Tibial artery (tissue), 4 donors: Measurements from ENCODE around the gene ZSCAN21.

Source experiments
- DNase-seq, 2 donors: peaks; one replicate each; pipeline ENCODE4 v3.0.0-alpha.2; 2019
- H3K27ac ChIP-seq, 2 donors: fragments of 200-600 bp; sonication (generic) in 1 of 2; 1 replicate in 1 of 2; 2 replicates in 1 of 2; pipeline ENCODE4 v1.5.1; 2018 to 2019; ENCODE audit warnings: mild to moderate bottlenecking in 1 of 2
- H3K27me3 ChIP-seq, 2 donors: fragments of 200-600 bp; sonication (generic) in 1 of 2; one replicate each; pipeline versions ENCODE4 v1.5.1 to v1.6.0; 2016 to 2019
- H3K36me3 ChIP-seq, 3 donors: fragments of 200-600 bp; sonication (generic) in 2 of 3; one replicate each; pipeline ENCODE4 v1.5.1; 2016 to 2019; ENCODE audit warnings: mild to moderate bottlenecking in 2 of 3
- H3K4me1 ChIP-seq, 4 donors: fragments of 200-600 bp; sonication (generic) in 2 of 4; 1 replicate in 3 of 4; 2 replicates in 1 of 4; pipeline ENCODE4 v1.5.1; 2016 to 2019
- H3K4me3 ChIP-seq, 2 donors: fragments of 200-600 bp; sonication (generic) in 1 of 2; 1 replicate in 1 of 2; 2 replicates in 1 of 2; pipeline ENCODE4 v1.5.1; 2018 to 2019; ENCODE audit warnings: mild to moderate bottlenecking in 2 of 2
- H3K9me3 ChIP-seq, 3 donors: fragments of 200-600 bp; sonication (generic) in 1 of 3; one replicate each; pipeline ENCODE4 v1.5.1; 2016 to 2019
- CTCF ChIP-seq, 2 experiments: fragments of 200-600 bp in 1 of 2; fragments of 450-650 bp in 1 of 2; IDR thresholded peaks; one replicate each; pipeline ENCODE4 v1.5.1; 2017 to 2019; ENCODE audit warnings: antibody characterized with exemption in 2 of 2, mild to moderate bottlenecking in 1 of 2, moderate library complexity in 1 of 2
- intact Hi-C: fragments of 100-400 bp; cut with DNase I; formaldehyde crosslinking; loops from one replicate; pipeline ENCODE4 v1.15.0; 2023; ENCODE audit warnings: low total_unique reads

The ZSCAN21 gene

GRCh38 chr7:100033526-100033925, 16.0 kb upstream of the ZSCAN21 start:
- no peak overlapping the region for H3K4me3 ChIP-seq
- H3K9me3 ChIP-seq, result no peaks in the 10 kb centered on the region
- H3K27ac ChIP-seq, result no peak overlapping the region
- no peaks in the 10 kb centered on the region for H3K27me3 ChIP-seq
- intact Hi-C loops, result no loop called here
- H3K36me3 ChIP-seq, result peaks cover 59 to 80% (median 70%) of the 10 kb centered on the region in 3 donors
- no peaks in the 10 kb centered on the region for H3K4me1 ChIP-seq
- TF ChIP-seq CTCF (IDR thresholded peaks at IDR 0.05), result no peak
- DNase-seq, result no peak

GRCh38 chr7:100034871-100035510, 14.6 kb upstream of the ZSCAN21 start:
- TF ChIP-seq CTCF (IDR thresholded peaks at IDR 0.05), result no peak
- no peaks in the 10 kb centered on the region for H3K4me1 ChIP-seq
- no peaks in the 10 kb centered on the region for H3K27me3 ChIP-seq
- H3K4me3 ChIP-seq, result no peak overlapping the region
- DNase-seq, result no peak
- no peaks in the 10 kb centered on the region for H3K9me3 ChIP-seq
- H3K36me3 ChIP-seq, result peaks cover 54 to 70% (median 62%) of the 10 kb centered on the region in 3 donors
- no peak overlapping the region for H3K27ac ChIP-seq
- intact Hi-C loops, result no loop called here

DNA sequence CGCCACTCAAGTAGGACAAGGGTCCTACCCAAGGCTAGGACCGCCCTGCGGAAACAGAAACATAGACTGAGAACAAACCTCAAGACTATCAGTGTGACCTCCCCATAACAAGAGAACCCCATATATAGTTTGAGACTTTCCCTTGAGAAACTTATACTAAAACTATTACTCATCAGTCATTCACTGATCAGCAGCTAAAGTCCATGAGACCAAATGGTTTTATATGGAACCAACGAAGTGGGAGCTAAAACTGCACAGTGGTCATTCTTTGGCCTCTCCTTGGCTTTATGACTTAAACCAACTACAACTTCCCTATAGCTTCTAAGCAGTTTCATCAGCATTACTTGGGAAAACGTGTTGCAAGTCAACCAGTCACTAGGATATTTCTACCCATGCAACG, 13.7 kb upstream of the ZSCAN21 start:
- no peak overlapping the region for H3K27ac ChIP-seq
- H3K4me1 ChIP-seq, result no peaks in the 10 kb centered on the region
- no peaks in the 10 kb centered on the region for H3K27me3 ChIP-seq
- TF ChIP-seq CTCF (IDR thresholded peaks at IDR 0.05), result no peak
- DNase-seq, result no peak
- no peak overlapping the region for H3K4me3 ChIP-seq
- no peaks in the 10 kb centered on the region for H3K9me3 ChIP-seq
- intact Hi-C loops, result no loop called here
- H3K36me3 ChIP-seq, result peaks cover 45 to 62% (median 53%) of the 10 kb centered on the region in 3 donors

GRCh38 chr7:100038326-100038725, 11.2 kb upstream of the ZSCAN21 start:
- DNase-seq, result no peak
- peaks cover 24 to 37% (median 30%) of the 10 kb centered on the region in 3 donors for H3K36me3 ChIP-seq
- H3K4me1 ChIP-seq, result no peaks in the 10 kb centered on the region
- no peak overlapping the region for H3K4me3 ChIP-seq
- intact Hi-C loops, result no loop called here
- no peak overlapping the region for H3K27ac ChIP-seq
- H3K27me3 ChIP-seq, result no peaks in the 10 kb centered on the region
- H3K9me3 ChIP-seq, result no peaks in the 10 kb centered on the region
- no peak for TF ChIP-seq CTCF (IDR thresholded peaks at IDR 0.05)

- no peaks in the 10 kb centered on the region for H3K9me3 ChIP-seq
- peaks cover 1 to 15% (median 10%) of the 10 kb centered on the region in 3 donors for H3K36me3 ChIP-seq
- H3K4me1 ChIP-seq, result no peaks in the 10 kb centered on the region
- H3K27ac ChIP-seq, result no peak overlapping the region
- no peak overlapping the region for H3K4me3 ChIP-seq
- intact Hi-C loops, result no loop called here
- TF ChIP-seq CTCF (IDR thresholded peaks at IDR 0.05), result no peak
- no peak for DNase-seq
- H3K27me3 ChIP-seq, result no peaks in the 10 kb centered on the region
These were observed 9.0 kb upstream of the ZSCAN21 start for GRCh38 chr7:100040575-100040974.
